ENCODE measurements around the gene CNNM3. TPM values are rescaled to one million over a fixed set of nuclear protein-coding genes. Genes with fewer than 3 reads are reported as not detected.

CNNM3 gene
- total RNA-seq, 4 donors from 2014 or later: 15.4 to 30.0 (median 18.8) TPM

DNA sequence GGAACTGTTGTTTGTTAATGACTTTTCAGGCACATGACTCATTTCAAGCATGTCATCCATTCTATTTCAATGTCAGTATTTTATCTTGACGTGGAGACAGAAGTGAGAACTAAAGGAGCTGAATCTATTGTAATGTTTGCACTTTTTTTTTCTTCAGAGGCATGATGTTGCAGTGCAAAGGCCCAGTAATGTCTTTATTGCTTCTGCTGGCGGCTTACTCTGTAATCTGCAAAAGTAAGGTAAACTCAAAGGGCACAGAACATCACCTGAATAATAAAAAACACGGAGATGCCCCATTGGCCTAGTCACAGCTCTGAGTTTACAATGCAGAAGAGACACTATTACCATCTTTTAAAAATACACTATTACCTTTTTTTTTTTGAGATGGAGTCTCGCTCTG lies 2.4 kb upstream of the CNNM3 start:
- WGBS, 2 donors: 90 to 93% methylated on average over 4 of the region's 4 CpGs
- TF ChIP-seq POLR2A (IDR thresholded peaks at IDR 0.05): no peak
- no peak for TF ChIP-seq CTCF (IDR thresholded peaks at IDR 0.05)
- intact Hi-C loops (cut with DNase I; ENCODE audit: low total_unique reads): no loop called here
- no peak overlapping the region for H3K4me3 ChIP-seq (ENCODE audit: low read depth, poor library complexity, severe bottlenecking)
- no peak for DNase-seq (ENCODE audit: low spot score in 2 of 2)

DNA sequence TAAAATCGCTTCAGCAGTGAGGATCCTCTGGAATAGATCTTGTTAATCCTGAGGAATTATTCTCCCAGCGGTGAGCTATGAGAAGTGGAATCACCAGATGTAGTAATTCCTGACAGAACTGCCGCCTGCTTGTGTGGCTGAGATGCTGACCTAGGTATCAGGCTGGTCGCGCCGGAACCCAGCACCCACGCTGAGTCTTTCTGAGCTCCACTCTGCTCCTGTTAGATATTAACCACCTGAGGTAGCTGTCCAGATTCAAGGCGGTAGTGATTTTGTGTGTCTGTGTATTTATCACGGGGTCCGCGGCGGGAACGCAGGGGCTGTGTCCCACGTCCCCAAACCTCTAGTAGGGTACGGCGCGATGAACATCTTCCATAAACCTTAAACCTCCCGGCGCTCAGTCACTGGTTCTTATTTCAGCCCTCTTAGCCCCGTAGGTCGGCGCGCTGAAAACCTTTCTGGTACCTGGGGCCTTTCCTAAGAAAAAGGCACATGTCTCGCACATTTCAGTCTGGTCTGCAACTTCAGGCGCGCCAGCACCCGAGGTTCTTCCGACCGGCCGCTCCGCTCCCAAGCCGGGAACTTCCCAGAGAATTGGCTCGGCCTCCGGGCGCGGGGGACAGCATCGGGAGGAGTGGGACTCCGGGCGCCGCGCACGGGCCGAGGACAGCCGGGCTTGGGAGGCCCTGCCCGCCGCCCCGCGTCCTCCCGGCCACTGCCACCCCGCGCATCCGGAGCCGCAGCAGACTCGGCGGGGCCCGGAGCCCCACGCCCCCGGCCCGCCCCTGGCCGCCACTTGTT lies 542 bp upstream of the CNNM3 start:
- H3K4me3 ChIP-seq (ENCODE audit: low read depth, poor library complexity, severe bottlenecking): peak overlapping the region; percentile 66
- no peak for TF ChIP-seq CTCF (IDR thresholded peaks at IDR 0.05)
- TF ChIP-seq POLR2A (IDR thresholded peaks at IDR 0.05): no peak
- 1% methylated on average over 25 to 44 of the region's 60 CpGs for WGBS, 2 donors
- peak in 1 of 2 donors; percentile 42 for DNase-seq (ENCODE audit: low spot score in 2 of 2)
- intact Hi-C loops (cut with DNase I; ENCODE audit: low total_unique reads): no loop called here

GRCh38 chr2:96816836-96817702 lies 1.0 kb downstream of the CNNM3 start:
- DNase-seq (ENCODE audit: low spot score in 2 of 2): no peak
- intact Hi-C loops (cut with DNase I; ENCODE audit: low total_unique reads): no loop called here
- TF ChIP-seq CTCF (IDR thresholded peaks at IDR 0.05) (no peak), POLR2A (IDR thresholded peaks at IDR 0.05) (no peak)
- 7 to 16% methylated on average over 24 to 51 of the region's 89 CpGs for WGBS, 2 donors
- peak overlapping the region; percentile 66 for H3K4me3 ChIP-seq (ENCODE audit: low read depth, poor library complexity, severe bottlenecking)

- no peak overlapping the region for H3K4me3 ChIP-seq (ENCODE audit: low read depth, poor library complexity, severe bottlenecking)
- intact Hi-C loops (cut with DNase I; ENCODE audit: low total_unique reads): no loop called here
- no peak for DNase-seq (ENCODE audit: low spot score in 2 of 2)
- no peak for TF ChIP-seq CTCF (IDR thresholded peaks at IDR 0.05)
- TF ChIP-seq POLR2A (IDR thresholded peaks at IDR 0.05): no peak
- WGBS, 2 donors: 92% methylated on average over 8 of the region's 8 CpGs
Observed at GRCh38 chr2:96817882-96818281, 1.8 kb downstream of the CNNM3 start.

DNA sequence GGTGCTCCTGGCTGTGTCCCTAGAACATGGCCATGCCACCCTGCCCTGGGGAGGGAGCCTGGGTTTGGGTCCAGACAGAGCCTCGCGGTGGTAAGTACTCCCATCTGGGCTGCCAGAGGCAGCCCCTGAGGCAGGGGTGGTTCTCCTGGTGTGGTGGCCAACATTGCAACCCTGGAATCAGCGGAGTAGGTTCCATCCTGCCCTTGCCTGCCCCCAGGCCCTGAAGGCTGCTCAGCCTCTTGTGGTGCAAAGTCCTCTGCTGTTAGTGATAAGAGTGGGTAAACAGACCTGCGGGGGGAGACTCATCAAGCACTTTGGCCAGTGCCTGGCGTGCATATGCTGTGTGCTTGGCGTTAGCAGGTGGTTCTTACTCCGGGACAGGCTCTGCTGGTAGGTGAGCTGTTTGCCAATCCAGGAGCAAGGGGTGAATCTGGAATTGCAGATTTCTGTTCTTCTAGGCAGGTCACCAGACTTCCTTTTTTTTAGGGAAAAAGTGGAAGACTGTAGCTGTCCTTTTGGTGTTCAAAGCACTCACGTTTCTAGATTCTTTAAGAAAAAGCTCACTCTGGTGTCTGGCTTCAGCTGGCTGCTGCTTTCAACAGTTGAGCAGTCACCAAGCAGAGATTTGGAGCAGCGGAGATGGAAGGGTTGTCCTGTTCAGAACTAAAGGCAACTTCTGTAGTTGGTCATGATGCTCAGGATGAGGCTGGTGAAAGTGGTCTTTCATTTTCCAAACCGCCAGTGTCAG lies 3.2 kb downstream of the CNNM3 start:
- no peak for DNase-seq (ENCODE audit: low spot score in 2 of 2)
- no peak overlapping the region for H3K4me3 ChIP-seq (ENCODE audit: low read depth, poor library complexity, severe bottlenecking)
- TF ChIP-seq CTCF (IDR thresholded peaks at IDR 0.05): no peak
- TF ChIP-seq POLR2A (IDR thresholded peaks at IDR 0.05): no peak
- WGBS, 2 donors: 73 to 78% methylated on average over 10 of the region's 10 CpGs
- intact Hi-C loops (cut with DNase I; ENCODE audit: low total_unique reads): no loop called here

Data from lower leg skin (tissue), 4 donors.